Uterus (tissue), 4 donors: ENCODE measurements around the gene FAM81B. TPM values are rescaled to one million over a fixed set of nuclear protein-coding genes. Genes with fewer than 3 reads are reported as not detected.
"Not testable (repeated sequence)": the region's sequence is repeated elsewhere in the genome, so short reads cannot be mapped to it uniquely, and the experiment has no call there.

Experiments used
- DNase-seq, 2 donors: peaks; one replicate each; pipeline ENCODE4 v3.0.0-alpha.2; 2019 to 2020
- H3K27ac ChIP-seq, 2 donors: fragments of 200-600 bp; sonication (generic); 1 replicate in 1 of 2; 2 replicates in 1 of 2; pipeline ENCODE4 v1.5.1; 2016 to 2018
- H3K27me3 ChIP-seq, 2 donors: fragments of 200-600 bp; sonication (generic); one replicate each; pipeline ENCODE4 v1.5.1; 2018 to 2019; ENCODE audit warnings: control low read depth in 1 of 2
- H3K36me3 ChIP-seq, 2 donors: fragments of 200-600 bp; sonication (generic); one replicate each; pipeline ENCODE4 v1.5.1; 2019; ENCODE audit warnings: control low read depth in 1 of 2
- H3K4me1 ChIP-seq, 2 donors: fragments of 200-600 bp; sonication (generic); one replicate each; pipeline ENCODE4 v1.5.1; 2018 to 2019; ENCODE audit warnings: control low read depth in 1 of 2
- H3K4me3 ChIP-seq, 2 donors: fragments of 200-600 bp; sonication (generic); 1 replicate in 1 of 2; 2 replicates in 1 of 2; pipeline ENCODE4 v1.5.1; 2018 to 2019; ENCODE audit warnings: mild to moderate bottlenecking in 1 of 2
- H3K9me3 ChIP-seq, 2 donors: fragments of 200-600 bp; sonication (generic); one replicate each; pipeline ENCODE4 v1.5.1; 2019; ENCODE audit warnings: control low read depth in 1 of 2
- POLR2A ChIP-seq, 2 donors: fragments of 450-650 bp; IDR thresholded peaks; one replicate each; pipeline ENCODE4 v1.6.1; 2016; ENCODE audit warnings: antibody characterized with exemption in 2 of 2, mild to moderate bottlenecking in 1 of 2, moderate library complexity in 1 of 2
- intact Hi-C: fragments of 100-400 bp; cut with DNase I; formaldehyde crosslinking; loops from one replicate; pipeline ENCODE4 v1.15.1; 2023; ENCODE audit warnings: low total_unique reads
- total RNA-seq, 4 donors: library from RNA; depleted of rRNA in 3 of 4; stranded (reverse); fragments of >200 nt in 3 of 4; gene quantifications; one replicate each; pipeline versions ENCODE4 v1.1.0 to v1.2.4, GENCODE V29; 2014 to 2023
- TF ChIP-seq, protein P1 (sequence below), 4 experiments: fragments of 200-600 bp in 2 of 4; fragments of 450-650 bp in 2 of 4; sonication (generic) in 2 of 4; IDR thresholded peaks; one replicate each; pipeline ENCODE4 v1.5.1; 2016 to 2019; ENCODE audit warnings: antibody characterized with exemption in 4 of 4, mild to moderate bottlenecking in 2 of 4, moderate library complexity in 1 of 4
- donor health status: DM: yes; HTN: yes; CAD: no.

Gene FAM81B, protein sequence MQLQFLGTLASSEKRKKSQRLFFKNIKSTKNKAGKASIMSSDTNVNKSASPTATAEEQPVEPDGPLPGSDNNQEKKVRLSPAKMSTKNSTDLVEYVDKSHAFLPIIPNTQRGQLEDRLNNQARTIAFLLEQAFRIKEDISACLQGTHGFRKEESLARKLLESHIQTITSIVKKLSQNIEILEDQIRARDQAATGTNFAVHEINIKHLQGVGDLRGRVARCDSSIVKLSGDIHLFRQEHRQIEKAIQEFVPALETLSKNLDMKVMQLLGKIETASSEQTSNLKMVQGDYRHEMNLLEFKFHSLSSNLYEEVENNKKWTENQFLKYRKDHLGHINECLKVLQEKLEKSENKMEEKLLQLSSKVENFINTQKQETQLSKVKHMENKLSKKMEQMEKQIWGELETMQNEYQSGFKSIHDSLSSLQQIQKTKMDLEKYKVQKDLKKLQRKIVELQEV
- total RNA-seq, result 1 to 10 TPM in 1 of 4 donors, not detected in 3; 6.5 TPM

DNA sequence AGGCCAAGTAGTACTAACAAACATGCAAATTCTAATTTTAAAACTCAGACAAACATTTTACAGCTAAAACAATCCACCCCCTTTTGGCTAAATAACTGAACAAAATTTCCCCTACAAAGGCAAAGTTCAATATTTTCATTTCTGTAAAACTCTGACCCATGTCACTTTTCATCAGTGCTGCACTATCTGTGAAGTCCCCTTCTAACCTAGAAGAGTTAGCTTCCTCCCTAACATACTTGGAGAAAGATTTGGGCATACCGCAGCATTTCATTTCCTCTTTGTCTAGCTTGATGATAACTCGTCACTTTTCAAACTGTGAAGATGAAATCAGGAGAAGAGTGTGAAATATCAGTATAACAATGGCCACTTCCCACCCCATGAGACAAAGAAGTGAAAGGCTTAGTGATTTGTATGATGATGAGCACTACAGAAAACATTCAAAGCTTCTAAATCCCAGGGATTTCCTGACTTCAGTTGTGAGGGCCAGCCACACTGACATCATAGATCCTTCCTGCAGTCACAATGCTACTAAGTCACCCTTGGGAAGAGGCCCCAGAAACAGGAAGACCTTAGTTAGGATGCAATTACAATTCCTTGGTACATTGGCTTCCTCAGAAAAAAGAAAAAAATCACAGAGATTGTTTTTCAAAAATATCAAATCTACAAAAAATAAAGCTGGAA, at the start of gene FAM81B:
Gene FAM81B, plus strand, starts transcription at position 555 of the 681 bp plus-strand sequence. Its CDS starts 24 bp downstream, at position 579.
- no peak for DNase-seq
- H3K27me3 ChIP-seq, result no peaks in the 10 kb centered on the region
- H3K36me3 ChIP-seq, result no peaks in the 10 kb centered on the region
- H3K9me3 ChIP-seq, result no peaks in the 10 kb centered on the region
- intact Hi-C loops, result no loop called here
- no peaks in the 10 kb centered on the region for H3K4me1 ChIP-seq
- no peak for TF ChIP-seq POLR2A (IDR thresholded peaks at IDR 0.05)
- TF ChIP-seq, protein P1, sequence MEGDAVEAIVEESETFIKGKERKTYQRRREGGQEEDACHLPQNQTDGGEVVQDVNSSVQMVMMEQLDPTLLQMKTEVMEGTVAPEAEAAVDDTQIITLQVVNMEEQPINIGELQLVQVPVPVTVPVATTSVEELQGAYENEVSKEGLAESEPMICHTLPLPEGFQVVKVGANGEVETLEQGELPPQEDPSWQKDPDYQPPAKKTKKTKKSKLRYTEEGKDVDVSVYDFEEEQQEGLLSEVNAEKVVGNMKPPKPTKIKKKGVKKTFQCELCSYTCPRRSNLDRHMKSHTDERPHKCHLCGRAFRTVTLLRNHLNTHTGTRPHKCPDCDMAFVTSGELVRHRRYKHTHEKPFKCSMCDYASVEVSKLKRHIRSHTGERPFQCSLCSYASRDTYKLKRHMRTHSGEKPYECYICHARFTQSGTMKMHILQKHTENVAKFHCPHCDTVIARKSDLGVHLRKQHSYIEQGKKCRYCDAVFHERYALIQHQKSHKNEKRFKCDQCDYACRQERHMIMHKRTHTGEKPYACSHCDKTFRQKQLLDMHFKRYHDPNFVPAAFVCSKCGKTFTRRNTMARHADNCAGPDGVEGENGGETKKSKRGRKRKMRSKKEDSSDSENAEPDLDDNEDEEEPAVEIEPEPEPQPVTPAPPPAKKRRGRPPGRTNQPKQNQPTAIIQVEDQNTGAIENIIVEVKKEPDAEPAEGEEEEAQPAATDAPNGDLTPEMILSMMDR (IDR thresholded peaks at IDR 0.05), result no peak
- H3K27ac ChIP-seq, result no peak within 1 kb of the TSS
- no peak within 1 kb of the TSS for H3K4me3 ChIP-seq

DNA sequence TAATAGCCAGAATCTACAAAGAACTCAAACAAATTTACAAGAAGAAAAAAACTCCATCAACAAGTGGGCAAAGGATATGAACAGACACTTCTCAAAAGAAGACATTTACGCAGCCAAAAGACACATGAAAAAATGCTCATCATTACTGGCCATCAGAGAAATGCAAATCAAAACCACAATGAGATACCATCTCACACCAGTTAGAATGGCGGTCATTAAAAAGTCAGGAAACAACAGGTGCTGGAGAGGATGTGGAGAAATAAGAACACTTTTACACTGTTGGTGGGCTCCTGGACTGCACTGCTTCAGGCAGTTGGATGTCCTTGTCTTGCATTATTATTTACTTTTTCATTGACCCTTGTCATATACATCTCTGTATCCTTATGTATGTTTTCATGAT, 49.7 kb upstream of the FAM81B start:
- DNase-seq, H3K36me3 ChIP-seq, intact Hi-C loops, H3K27me3 ChIP-seq, H3K9me3 ChIP-seq, H3K27ac ChIP-seq, H3K4me1 ChIP-seq, H3K4me3 ChIP-seq: not testable (repeated sequence)

DNA sequence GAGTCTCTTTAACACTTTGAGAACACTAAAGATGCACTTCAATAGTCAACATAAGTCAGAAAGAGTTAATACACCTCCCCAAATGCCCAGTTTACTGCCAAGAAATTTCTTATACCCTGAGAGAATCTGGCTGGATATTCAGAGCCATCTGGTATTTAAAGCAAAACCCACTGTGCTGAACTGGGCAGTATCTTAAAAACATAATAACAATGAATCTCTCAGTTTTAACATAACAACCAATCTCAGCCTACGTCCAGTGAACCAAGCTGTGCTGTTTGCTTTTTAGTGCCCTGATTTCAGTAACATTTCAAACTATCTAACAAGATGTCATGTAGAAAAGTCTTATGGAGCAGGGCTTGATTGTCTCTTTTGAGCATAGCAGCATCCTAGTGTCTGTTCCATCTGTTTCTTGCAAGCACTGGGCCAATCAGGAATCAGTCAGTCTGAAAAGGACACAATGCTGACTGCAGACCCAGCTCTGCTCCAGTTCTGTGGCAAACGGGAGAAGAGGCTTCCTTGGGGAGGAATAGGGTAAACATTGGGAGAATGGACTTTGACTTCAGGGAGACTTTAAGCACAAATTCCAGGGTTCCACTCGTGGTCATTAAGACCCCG, 43.6 kb upstream of the FAM81B start:
- no peak overlapping the region for H3K27ac ChIP-seq
- H3K4me3 ChIP-seq, result no peak overlapping the region
- H3K4me1 ChIP-seq, result no peaks in the 10 kb centered on the region
- no peaks in the 10 kb centered on the region for H3K27me3 ChIP-seq
- no peaks in the 10 kb centered on the region for H3K9me3 ChIP-seq
- intact Hi-C loops, result no loop called here
- DNase-seq, result no peak
- TF ChIP-seq POLR2A (IDR thresholded peaks at IDR 0.05), result no peak
- TF ChIP-seq, protein P1 (IDR thresholded peaks at IDR 0.05), result no peak
- no peaks in the 10 kb centered on the region for H3K36me3 ChIP-seq

DNA sequence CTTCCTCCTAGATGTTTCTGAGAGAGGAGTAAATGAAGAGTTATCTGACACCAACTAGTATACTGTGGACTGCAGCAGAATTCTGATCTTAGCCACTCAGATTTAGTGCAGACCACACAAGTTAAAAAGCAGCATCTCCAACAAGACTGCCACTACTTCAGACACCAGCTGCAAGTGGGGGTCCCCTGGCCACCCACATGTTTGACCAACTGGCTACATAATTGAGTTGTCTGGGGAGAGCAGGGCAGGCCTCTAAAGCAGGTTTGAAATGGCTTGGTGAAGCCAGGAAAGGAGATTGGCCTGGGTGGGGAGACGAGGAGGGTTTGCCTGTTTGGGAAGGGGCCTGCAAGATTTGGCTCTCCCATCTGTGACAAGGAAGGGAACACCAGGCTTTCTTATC, 40.5 kb upstream of the FAM81B start:
- no peak for DNase-seq
- Histone ChIP-seq H3K4me1 (no peaks in the 10 kb centered on the region), H3K4me3 (no peak overlapping the region), H3K9me3 (no peaks in the 10 kb centered on the region), H3K27ac (no peak overlapping the region), H3K36me3 (no peaks in the 10 kb centered on the region), H3K27me3 (no peaks in the 10 kb centered on the region)
- TF ChIP-seq POLR2A (IDR thresholded peaks at IDR 0.05), result no peak
- TF ChIP-seq, protein P1 (IDR thresholded peaks at IDR 0.05), result no peak
- intact Hi-C loops, result no loop called here

DNA sequence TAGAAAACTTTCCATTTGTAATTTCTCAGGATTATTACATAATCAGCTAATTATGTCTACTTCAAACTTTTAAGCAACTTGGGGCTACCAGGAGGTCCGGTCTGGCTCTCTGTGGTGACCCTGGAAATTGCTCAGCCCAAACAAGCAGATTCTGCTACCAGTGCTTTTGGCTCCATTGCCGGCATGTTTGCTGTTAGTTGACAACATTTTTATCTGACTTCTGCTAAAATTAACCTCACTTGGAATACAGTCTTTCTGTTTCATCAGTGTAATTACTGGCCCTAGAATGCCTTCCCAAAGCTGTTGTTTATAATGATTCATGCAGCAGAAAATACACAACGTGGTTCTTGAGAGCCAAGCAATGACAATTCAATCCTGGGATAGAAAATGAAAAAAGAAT, 38.5 kb upstream of the FAM81B start:
- Histone ChIP-seq H3K27me3 (no peaks in the 10 kb centered on the region), H3K36me3 (no peaks in the 10 kb centered on the region), H3K9me3 (no peaks in the 10 kb centered on the region), H3K27ac (no peak overlapping the region), H3K4me1 (no peaks in the 10 kb centered on the region), H3K4me3 (no peak overlapping the region)
- no peak for TF ChIP-seq POLR2A (IDR thresholded peaks at IDR 0.05)
- TF ChIP-seq, protein P1 (IDR thresholded peaks at IDR 0.05), result no peak
- no peak for DNase-seq
- intact Hi-C loops, result no loop called here
